Endothelial cell of umbilical vein (primary cell): Measurements from ENCODE around the gene ALG12. TPM values are rescaled to one million over a fixed set of nuclear protein-coding genes. Genes with fewer than 3 reads are reported as not detected.

Source experiments
- BruUV-seq: library from RNA; stranded (reverse); fragments of 400-500 nt; replicated peaks from 2 replicates; lab custom pipeline; 2021; lab: Mats Ljungman, UMichigan
- CTCF ChIA-PET: fragments of 300-600, 350-600 bp; sonication (Branson Sonifier 250); formaldehyde crosslinking; loops from one replicate; lab custom pipeline; 2021; ENCODE audit warnings: antibody characterized with exemption, inconsistent platforms; lab: Charles Lee
- POLR2A ChIA-PET: fragments of 300-600, 350-600 bp; sonication (Branson Sonifier 250); formaldehyde crosslinking; loops from one replicate; lab custom pipeline; 2021; ENCODE audit warnings: antibody characterized with exemption, inconsistent platforms; lab: Charles Lee
- DNase-seq: peaks from one replicate; pipeline ENCODE4 v3.0.0-alpha.2; 2011; ENCODE audit warnings: low read depth, low spot score
- FAIRE-seq: peaks from 2 replicates; lab custom pipeline; 2011; peaks lifted over from hg19 to GRCh38; lab: Jason Lieb, UNC
- H2AFZ ChIP-seq: 2 replicates; pipeline ENCODE4 v1.6.0; 2012; ENCODE audit warnings: low read depth, low read length, control low read depth, inconsistent platforms
- H3K27ac ChIP-seq: 2 replicates; pipeline ENCODE4 v1.5.1; 2011; ENCODE audit warnings: low read depth, mild to moderate bottlenecking, control low read depth, low read length, moderate library complexity; ENCODE audit not compliant: insufficient read depth
- H3K27me3 ChIP-seq, 2 experiments: 2 replicates each; pipeline versions ENCODE4 v1.6.0 to v1.6.1; 2011; ENCODE audit warnings: low read length in 2 of 2, mixed read lengths in 1 of 2; ENCODE audit not compliant: control insufficient read depth in 2 of 2, insufficient read depth in 2 of 2
- H3K36me3 ChIP-seq, 2 experiments: 2 replicates in 1 of 2; 3 replicates in 1 of 2; pipeline ENCODE4 v1.5.1; 2011; ENCODE audit warnings: low read length in 2 of 2, mild to moderate bottlenecking in 1 of 2, moderate library complexity in 1 of 2; ENCODE audit not compliant: control insufficient read depth in 2 of 2, insufficient read depth in 2 of 2; ENCODE audit errors: extremely low read depth in 1 of 2
- H3K4me1 ChIP-seq: 3 replicates; pipeline ENCODE4 v1.5.1; 2011; ENCODE audit warnings: mild to moderate bottlenecking, low read length; ENCODE audit not compliant: control insufficient read depth, insufficient read depth; ENCODE audit errors: extremely low read depth
- H3K4me2 ChIP-seq: 2 replicates; pipeline ENCODE4 v1.6.1; 2011; ENCODE audit warnings: low read length, control low read depth, mixed read lengths; ENCODE audit not compliant: insufficient read depth
- H3K4me3 ChIP-seq, 3 experiments: fragments of 200-600 bp in 1 of 3; sonication (generic), shearing (Covaris generic) in 1 of 3; replicated peaks in 1 of 3; 2 replicates each; pipeline ENCODE4 v1.5.1; 2011 to 2016; ENCODE audit warnings: control low read depth in 3 of 3, low read length in 3 of 3, mild to moderate bottlenecking in 2 of 3, inconsistent platforms in 1 of 3, low read depth in 1 of 3, moderate library complexity in 1 of 3; ENCODE audit not compliant: insufficient read depth in 1 of 3
- H3K79me2 ChIP-seq: 2 replicates; pipeline ENCODE4 v1.6.0; 2012; ENCODE audit warnings: low read length, inconsistent platforms; ENCODE audit not compliant: control insufficient read depth, insufficient read depth
- H3K9ac ChIP-seq: replicated peaks from 2 replicates; pipeline ENCODE3; 2011; ENCODE audit warnings: low read length, control low read depth; ENCODE audit not compliant: insufficient read depth; ENCODE audit errors: extremely low read depth
- H3K9me1 ChIP-seq: replicated peaks from 3 replicates; pipeline ENCODE4 v1.6.0; 2011; ENCODE audit warnings: mild to moderate bottlenecking, low read length; ENCODE audit not compliant: control insufficient read depth, insufficient read depth; ENCODE audit errors: extremely low read depth
- H3K9me3 ChIP-seq: replicated peaks from 2 replicates; pipeline ENCODE4 v1.5.1; 2012; ENCODE audit warnings: low read length, inconsistent platforms; ENCODE audit not compliant: control insufficient read depth, insufficient read depth
- H4K20me1 ChIP-seq: replicated peaks from 2 replicates; pipeline ENCODE3; 2011; ENCODE audit warnings: mild to moderate bottlenecking, low read length; ENCODE audit not compliant: control insufficient read depth, insufficient read depth; ENCODE audit errors: extremely low read depth
- CTCF ChIP-seq, 2 donors: IDR thresholded peaks; 1 replicate in 1 of 2; 2 replicates in 1 of 2; pipeline ENCODE4 v1.5.1; 2011; ENCODE audit warnings: low read length in 2 of 2, mild to moderate bottlenecking in 2 of 2, moderate library complexity in 2 of 2, control low read depth in 1 of 2, inconsistent platforms in 1 of 2, low read depth in 1 of 2; ENCODE audit not compliant: insufficient read depth in 1 of 2; ENCODE audit errors: extremely low read depth in 1 of 2
- EZH2 ChIP-seq: IDR thresholded peaks from 2 replicates; pipeline ENCODE4 v1.6.1; 2012; ENCODE audit warnings: borderline replicate concordance, low read depth, mild to moderate bottlenecking, moderate library complexity, low read length, inconsistent platforms; ENCODE audit not compliant: severe bottlenecking
- FOS ChIP-seq: IDR thresholded peaks from 2 replicates; pipeline ENCODE4 v1.6.1; 2011; ENCODE audit warnings: mild to moderate bottlenecking, low read length, moderate library complexity, borderline replicate concordance; ENCODE audit not compliant: insufficient read depth
- GATA2 ChIP-seq: IDR thresholded peaks from 2 replicates; pipeline ENCODE4 v1.7.0; 2011; ENCODE audit warnings: low read depth, mild to moderate bottlenecking, moderate library complexity, mixed read lengths, low read length; ENCODE audit not compliant: insufficient read length, insufficient read depth
- JUN ChIP-seq: IDR thresholded peaks from 2 replicates; pipeline ENCODE4 v1.6.1; 2011; ENCODE audit warnings: borderline replicate concordance, low read depth; ENCODE audit not compliant: insufficient read length, insufficient read depth
- MAX ChIP-seq: IDR thresholded peaks from 2 replicates; pipeline ENCODE4 v1.6.1; 2011; ENCODE audit not compliant: insufficient read depth, insufficient read length
- MYC ChIP-seq: IDR thresholded peaks from one replicate; pipeline ENCODE4 v1.6.1; 2011; ENCODE audit warnings: mild to moderate bottlenecking, low read depth, low read length
- POLR2A ChIP-seq: IDR thresholded peaks from 2 replicates; pipeline ENCODE4 v1.6.1; 2012; ENCODE audit warnings: low read depth, mild to moderate bottlenecking, control low read depth, low read length
- POLR2AphosphoS5 ChIP-seq: IDR thresholded peaks from 2 replicates; pipeline ENCODE4 v1.6.1; 2012; ENCODE audit warnings: low read depth, mild to moderate bottlenecking, control low read depth, low read length, moderate library complexity; ENCODE audit not compliant: insufficient read depth
- dilution Hi-C: fragments of 300-500 bp; cut with MboI; formaldehyde crosslinking; loops from one replicate; pipeline ENCODE4 v1.15.0; 2019; ENCODE audit warnings: low sequenced_read_pairs; ENCODE audit not compliant: extremely low pct_ligation_motif_present
- intact Hi-C: fragments of 100-400 bp; cut with micrococcal nuclease; formaldehyde crosslinking; loops from one replicate; pipeline ENCODE4 v1.10.0; 2022
- polyA plus RNA-seq, 4 experiments: library from polyadenylated mRNA; depleted of rRNA in 3 of 4; stranded (reverse) in 3 of 4; unstranded in 1 of 4; fragments of >200 nt; gene quantifications; 2 replicates each; pipeline versions ENCODE4 v1.2.1 to v1.2.3, GENCODE V29; 2011 to 2012; ENCODE audit warnings: missing spikeins in 1 of 4
- total RNA-seq: library from RNA; stranded (reverse); gene quantifications from 2 replicates; pipeline ENCODE4 v1.2.3, GENCODE V29; 2021

The ALG12 gene
- total and polyA plus RNA-seq, 2 donors (not counting 3 experiments of a cell fraction or from before 2014, with no cell fraction given) = 14.6 to 18.0 TPM

- no TSS peak for BruUV-seq
- no peak overlapping the region for H2AFZ ChIP-seq
These were observed 36.8 kb upstream of the ALG12 start for GRCh38 chr22:49954991-49955580.

More at GRCh38 chr22:49954991-49955580, 36.8 kb upstream of the ALG12 start:
- dilution Hi-C loops (no loop called here), intact Hi-C loops (no loop called here)
- CTCF ChIA-PET = interaction anchor here (0.9 to 2.0 kb wide), 2 partner anchors 28 to 75 kb away, joined by 4 to 6 read pairs; no protein-coding TSS in a partner anchor
- no peak for FAIRE-seq
- H3K79me2 ChIP-seq = no peaks in the 10 kb centered on the region
- no peak overlapping the region for H3K4me3 ChIP-seq
- TF ChIP-seq MYC (no peak), GATA2 (no peak), JUN (no peak), POLR2A (no peak), MAX (no peak), POLR2AphosphoS5 (no peak), EZH2 (no peak), FOS (no peak), CTCF (IDR thresholded peaks at IDR 0.05; ENCODE audit: extremely low read depth in 1 of 2, insufficient read depth in 1 of 2, low read depth in 1 of 2, low read length in 2 of 2) (no peak)
- H3K4me1 ChIP-seq = peaks cover 22% of the 10 kb centered on the region
- H3K36me3 ChIP-seq = no peaks in the 10 kb centered on the region
- no peak overlapping the region for H3K27ac ChIP-seq
- no peak overlapping the region for H3K9ac ChIP-seq
- H4K20me1 ChIP-seq = no peaks in the 10 kb centered on the region
- no peak overlapping the region for H3K4me2 ChIP-seq
- POLR2A ChIA-PET = interaction anchor here (0.6 kb wide), 1 partner anchor 72 kb away, joined by 3 read pairs; no protein-coding TSS in a partner anchor
- no peak for DNase-seq
- no peaks in the 10 kb centered on the region for H3K9me1 ChIP-seq
- H3K27me3 ChIP-seq = no peaks in the 10 kb centered on the region
- no peaks in the 10 kb centered on the region for H3K9me3 ChIP-seq
